Uterus (tissue), 4 donors: ENCODE results near the gene CR1. TPM values are rescaled to one million over a fixed set of nuclear protein-coding genes. Genes with fewer than 3 reads are reported as not detected.
"Not testable (repeated sequence)": the region's sequence is repeated elsewhere in the genome, so short reads cannot be mapped to it uniquely, and the experiment has no call there.

Source experiments
- DNase-seq, 2 donors: peaks; one replicate each; pipeline ENCODE4 v3.0.0-alpha.2; 2019 to 2020
- H3K27ac ChIP-seq, 2 donors: fragments of 200-600 bp; sonication (generic); 1 replicate in 1 of 2; 2 replicates in 1 of 2; pipeline ENCODE4 v1.5.1; 2016 to 2018
- H3K27me3 ChIP-seq, 2 donors: fragments of 200-600 bp; sonication (generic); one replicate each; pipeline ENCODE4 v1.5.1; 2018 to 2019; ENCODE audit warnings: control low read depth in 1 of 2
- H3K36me3 ChIP-seq, 2 donors: fragments of 200-600 bp; sonication (generic); one replicate each; pipeline ENCODE4 v1.5.1; 2019; ENCODE audit warnings: control low read depth in 1 of 2
- H3K4me1 ChIP-seq, 2 donors: fragments of 200-600 bp; sonication (generic); one replicate each; pipeline ENCODE4 v1.5.1; 2018 to 2019; ENCODE audit warnings: control low read depth in 1 of 2
- H3K4me3 ChIP-seq, 2 donors: fragments of 200-600 bp; sonication (generic); 1 replicate in 1 of 2; 2 replicates in 1 of 2; pipeline ENCODE4 v1.5.1; 2018 to 2019; ENCODE audit warnings: mild to moderate bottlenecking in 1 of 2
- H3K9me3 ChIP-seq, 2 donors: fragments of 200-600 bp; sonication (generic); one replicate each; pipeline ENCODE4 v1.5.1; 2019; ENCODE audit warnings: control low read depth in 1 of 2
- POLR2A ChIP-seq, 2 donors: fragments of 450-650 bp; IDR thresholded peaks; one replicate each; pipeline ENCODE4 v1.6.1; 2016; ENCODE audit warnings: antibody characterized with exemption in 2 of 2, mild to moderate bottlenecking in 1 of 2, moderate library complexity in 1 of 2
- intact Hi-C: fragments of 100-400 bp; cut with DNase I; formaldehyde crosslinking; loops from one replicate; pipeline ENCODE4 v1.15.1; 2023; ENCODE audit warnings: low total_unique reads
- total RNA-seq, 4 donors: library from RNA; depleted of rRNA in 3 of 4; stranded (reverse); fragments of >200 nt in 3 of 4; gene quantifications; one replicate each; pipeline versions ENCODE4 v1.1.0 to v1.2.4, GENCODE V29; 2014 to 2023
- TF ChIP-seq, protein P1 (sequence below), 4 experiments: fragments of 200-600 bp in 2 of 4; fragments of 450-650 bp in 2 of 4; sonication (generic) in 2 of 4; IDR thresholded peaks; one replicate each; pipeline ENCODE4 v1.5.1; 2016 to 2019; ENCODE audit warnings: antibody characterized with exemption in 4 of 4, mild to moderate bottlenecking in 2 of 4, moderate library complexity in 1 of 4
- donor health status: DM: yes; HTN: yes; CAD: no.

The CR1 gene
- total RNA-seq, 4 donors from 2014 or later: 1.8 to 3.7 (median 2.5) TPM

DNA sequence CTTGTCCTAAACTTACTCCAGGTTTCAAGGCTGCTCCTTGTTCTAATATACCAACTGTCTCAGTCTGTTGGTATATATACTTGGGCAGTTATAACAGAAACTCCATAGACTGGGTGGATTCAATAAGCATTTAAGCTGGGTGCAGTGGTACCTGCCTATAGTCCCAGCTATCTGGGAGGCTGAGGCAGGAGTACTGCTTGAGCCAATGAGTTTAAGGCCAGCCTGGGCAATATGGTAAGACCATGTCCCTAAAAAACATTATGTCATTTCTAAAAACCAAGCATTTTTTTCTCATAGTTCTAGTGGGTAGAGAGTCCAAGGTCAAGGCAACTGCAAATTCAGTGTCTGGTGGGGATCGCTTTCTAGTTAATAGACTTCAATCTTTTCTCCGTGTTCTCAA is 131.5 kb downstream of the CR1 start:
- H3K4me3 ChIP-seq: no peak overlapping the region
- intact Hi-C loops: no loop called here
- no peak for DNase-seq
- H3K27ac ChIP-seq: no peak overlapping the region
- TF ChIP-seq POLR2A (IDR thresholded peaks at IDR 0.05): no peak
- TF ChIP-seq, protein P1, sequence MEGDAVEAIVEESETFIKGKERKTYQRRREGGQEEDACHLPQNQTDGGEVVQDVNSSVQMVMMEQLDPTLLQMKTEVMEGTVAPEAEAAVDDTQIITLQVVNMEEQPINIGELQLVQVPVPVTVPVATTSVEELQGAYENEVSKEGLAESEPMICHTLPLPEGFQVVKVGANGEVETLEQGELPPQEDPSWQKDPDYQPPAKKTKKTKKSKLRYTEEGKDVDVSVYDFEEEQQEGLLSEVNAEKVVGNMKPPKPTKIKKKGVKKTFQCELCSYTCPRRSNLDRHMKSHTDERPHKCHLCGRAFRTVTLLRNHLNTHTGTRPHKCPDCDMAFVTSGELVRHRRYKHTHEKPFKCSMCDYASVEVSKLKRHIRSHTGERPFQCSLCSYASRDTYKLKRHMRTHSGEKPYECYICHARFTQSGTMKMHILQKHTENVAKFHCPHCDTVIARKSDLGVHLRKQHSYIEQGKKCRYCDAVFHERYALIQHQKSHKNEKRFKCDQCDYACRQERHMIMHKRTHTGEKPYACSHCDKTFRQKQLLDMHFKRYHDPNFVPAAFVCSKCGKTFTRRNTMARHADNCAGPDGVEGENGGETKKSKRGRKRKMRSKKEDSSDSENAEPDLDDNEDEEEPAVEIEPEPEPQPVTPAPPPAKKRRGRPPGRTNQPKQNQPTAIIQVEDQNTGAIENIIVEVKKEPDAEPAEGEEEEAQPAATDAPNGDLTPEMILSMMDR (IDR thresholded peaks at IDR 0.05): no peak
- H3K36me3 ChIP-seq: no peaks in the 10 kb centered on the region
- H3K4me1 ChIP-seq: no peaks in the 10 kb centered on the region
- no peaks in the 10 kb centered on the region for H3K27me3 ChIP-seq
- H3K9me3 ChIP-seq: no peaks in the 10 kb centered on the region

DNA sequence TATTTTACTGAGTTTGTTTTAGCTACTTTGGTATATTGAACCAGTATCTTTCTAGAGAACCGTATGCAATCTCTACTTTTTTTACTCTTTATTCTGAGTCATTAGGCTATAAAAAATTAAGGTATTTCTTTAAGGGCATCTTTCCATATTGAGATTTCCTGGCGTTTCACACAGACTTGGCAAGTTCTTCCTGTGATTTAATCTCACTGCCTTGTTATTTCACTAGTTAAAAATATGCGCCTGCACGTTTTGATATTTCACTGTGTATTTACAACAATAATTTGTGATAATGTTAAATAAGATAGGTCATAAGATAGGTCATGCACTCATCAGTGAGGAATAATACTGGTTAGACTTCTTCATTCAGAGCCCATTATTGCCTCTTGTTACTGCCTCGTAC is 132.8 kb downstream of the CR1 start:
- no peak for DNase-seq

DNA sequence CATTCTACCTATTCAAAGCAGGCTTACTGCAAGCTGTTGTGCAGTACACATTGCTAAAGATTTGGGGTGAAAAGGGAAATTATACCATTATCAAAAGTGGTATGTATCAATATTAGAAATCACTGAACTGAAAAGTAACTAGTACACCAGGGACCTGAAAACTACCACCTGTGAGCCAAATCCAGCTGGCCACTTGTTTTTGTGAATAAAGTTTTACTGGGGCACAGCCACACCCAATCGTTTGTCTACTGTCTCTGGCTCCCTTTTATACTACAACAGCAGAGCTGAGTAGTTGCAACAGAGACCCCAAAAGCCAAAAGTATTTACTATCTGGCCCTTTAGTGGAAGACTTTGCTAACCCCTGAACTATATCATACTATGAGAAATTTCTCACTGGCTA is 135.2 kb downstream of the CR1 start:
- no peak overlapping the region for H3K4me3 ChIP-seq
- intact Hi-C loops: no loop called here
- H3K27ac ChIP-seq: no peak overlapping the region
- no peaks in the 10 kb centered on the region for H3K36me3 ChIP-seq
- H3K27me3 ChIP-seq: no peaks in the 10 kb centered on the region
- TF ChIP-seq, protein P1 (IDR thresholded peaks at IDR 0.05): no peak
- no peak for TF ChIP-seq POLR2A (IDR thresholded peaks at IDR 0.05)
- H3K9me3 ChIP-seq: no peaks in the 10 kb centered on the region
- no peak for DNase-seq
- no peaks in the 10 kb centered on the region for H3K4me1 ChIP-seq

More for the DNA sequence above, 132.8 kb downstream of the CR1 start:
- Histone ChIP-seq H3K4me3 (no peak overlapping the region), H3K9me3 (no peaks in the 10 kb centered on the region), H3K36me3 (no peaks in the 10 kb centered on the region), H3K27me3 (no peaks in the 10 kb centered on the region), H3K4me1 (no peaks in the 10 kb centered on the region), H3K27ac (no peak overlapping the region)
- intact Hi-C loops: no loop called here
- TF ChIP-seq POLR2A (IDR thresholded peaks at IDR 0.05): no peak
- TF ChIP-seq, protein P1 (IDR thresholded peaks at IDR 0.05): no peak

DNA sequence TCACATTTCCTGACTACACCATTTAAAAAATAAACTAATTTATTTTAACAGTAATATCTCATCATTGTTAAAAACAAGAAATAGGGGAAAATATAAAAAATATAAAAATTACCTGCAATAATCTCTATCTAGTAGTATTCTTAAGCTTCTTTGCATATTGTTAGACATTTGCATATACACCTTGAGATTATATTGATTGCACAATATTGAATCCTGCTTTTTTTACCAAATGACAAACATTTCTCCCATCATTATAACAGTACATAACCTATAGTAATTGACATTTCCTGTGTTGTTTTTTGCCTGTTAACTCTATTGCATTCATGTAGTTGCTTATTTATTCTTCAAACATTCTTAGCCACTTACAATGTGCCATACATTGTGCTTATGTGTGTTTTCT is 137.3 kb downstream of the CR1 start:
- H3K4me1 ChIP-seq: no peaks in the 10 kb centered on the region
- no peak overlapping the region for H3K27ac ChIP-seq
- intact Hi-C loops: no loop called here

DNA sequence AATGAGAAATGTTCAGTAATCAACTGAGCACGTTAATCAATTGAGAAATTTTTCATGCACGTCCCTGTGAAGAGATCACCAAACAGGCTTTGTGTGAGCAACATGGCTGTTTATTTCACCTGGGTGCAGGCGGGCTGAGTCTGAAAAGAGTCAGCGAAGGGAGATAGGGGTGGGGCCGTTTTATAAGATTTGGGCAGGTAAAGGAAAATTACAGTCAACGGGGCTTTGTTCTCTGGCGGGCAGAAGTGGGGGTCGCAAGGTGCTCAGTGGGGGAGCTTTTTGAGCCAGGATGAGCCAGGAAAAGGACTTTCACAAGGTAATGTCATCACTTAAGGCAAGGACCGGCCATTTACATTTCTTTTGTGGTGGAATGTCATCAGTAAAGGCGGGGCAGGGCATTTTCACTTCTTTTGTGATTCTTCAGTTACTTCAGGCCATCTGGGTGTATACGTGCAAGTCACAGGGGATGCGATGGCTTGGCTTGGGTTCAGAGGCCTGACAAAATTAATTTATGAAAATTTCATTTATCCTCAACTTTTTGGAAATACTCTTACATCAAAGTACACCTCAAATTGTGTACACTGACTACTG is 137.8 kb downstream of the CR1 start:
- H3K4me1 ChIP-seq, H3K36me3 ChIP-seq, intact Hi-C loops, H3K4me3 ChIP-seq, H3K27me3 ChIP-seq, DNase-seq, H3K9me3 ChIP-seq, H3K27ac ChIP-seq: not testable (repeated sequence)

More for the DNA sequence above, 137.3 kb downstream of the CR1 start:
- Histone ChIP-seq H3K36me3 (no peaks in the 10 kb centered on the region), H3K9me3 (no peaks in the 10 kb centered on the region), H3K27me3 (no peaks in the 10 kb centered on the region), H3K4me3 (no peak overlapping the region)
- TF ChIP-seq, protein P1 (IDR thresholded peaks at IDR 0.05): no peak
- no peak for TF ChIP-seq POLR2A (IDR thresholded peaks at IDR 0.05)
- no peak for DNase-seq

DNA sequence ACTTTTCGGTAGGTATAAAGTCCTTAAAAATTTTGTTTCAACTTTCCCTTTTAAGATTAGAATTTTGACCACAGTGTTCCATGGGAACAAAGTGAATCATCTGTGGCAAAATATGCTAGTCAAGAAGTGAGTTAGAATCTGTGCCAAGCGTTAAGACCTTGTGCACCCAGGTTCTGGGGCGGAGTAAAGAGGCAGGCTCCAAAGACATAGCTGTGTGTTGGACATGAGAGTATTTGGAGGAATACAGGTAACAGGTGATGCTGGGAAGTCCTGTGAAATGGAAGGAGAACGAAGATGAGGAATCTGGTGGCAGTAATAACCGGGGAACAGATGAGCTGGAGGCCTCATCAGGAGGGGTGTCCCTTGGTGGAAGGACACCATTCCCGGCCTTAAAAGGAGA is 138.3 kb downstream of the CR1 start:
- DNase-seq, H3K27me3 ChIP-seq, H3K27ac ChIP-seq, H3K9me3 ChIP-seq, H3K36me3 ChIP-seq, H3K4me3 ChIP-seq, intact Hi-C loops, H3K4me1 ChIP-seq: not testable (repeated sequence)

DNA sequence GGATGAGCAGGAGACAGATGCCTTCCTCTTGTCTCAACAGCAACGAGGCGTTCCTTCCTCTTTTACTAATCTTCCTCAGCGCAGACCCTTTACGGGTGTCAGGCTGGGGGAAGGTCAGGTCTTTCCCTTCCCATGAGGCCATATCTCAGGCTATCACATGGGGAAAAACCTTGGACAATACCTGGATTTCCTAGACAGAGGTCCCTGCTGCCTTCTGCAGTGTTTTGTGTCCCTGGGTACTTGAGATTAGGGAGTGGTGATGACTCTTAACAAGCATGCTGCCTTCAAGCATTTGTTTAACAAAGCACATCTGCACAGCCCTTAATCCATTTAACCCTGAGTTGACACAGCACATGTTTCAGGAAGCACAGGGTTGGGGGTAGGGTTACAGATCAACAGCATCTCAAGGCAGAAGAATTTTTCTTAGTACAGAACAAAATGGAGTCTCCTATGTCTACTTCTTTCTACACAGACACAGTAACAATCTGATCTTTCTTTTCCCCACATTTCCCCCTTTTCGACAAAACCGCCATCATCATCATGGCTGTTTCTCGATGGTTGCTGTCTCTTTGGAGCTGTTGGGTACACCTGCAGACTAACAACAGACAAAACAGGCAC is 139.7 kb downstream of the CR1 start:
- H3K4me3 ChIP-seq, H3K9me3 ChIP-seq, intact Hi-C loops, H3K36me3 ChIP-seq, H3K4me1 ChIP-seq, H3K27ac ChIP-seq, DNase-seq, H3K27me3 ChIP-seq: not testable (repeated sequence)

DNA sequence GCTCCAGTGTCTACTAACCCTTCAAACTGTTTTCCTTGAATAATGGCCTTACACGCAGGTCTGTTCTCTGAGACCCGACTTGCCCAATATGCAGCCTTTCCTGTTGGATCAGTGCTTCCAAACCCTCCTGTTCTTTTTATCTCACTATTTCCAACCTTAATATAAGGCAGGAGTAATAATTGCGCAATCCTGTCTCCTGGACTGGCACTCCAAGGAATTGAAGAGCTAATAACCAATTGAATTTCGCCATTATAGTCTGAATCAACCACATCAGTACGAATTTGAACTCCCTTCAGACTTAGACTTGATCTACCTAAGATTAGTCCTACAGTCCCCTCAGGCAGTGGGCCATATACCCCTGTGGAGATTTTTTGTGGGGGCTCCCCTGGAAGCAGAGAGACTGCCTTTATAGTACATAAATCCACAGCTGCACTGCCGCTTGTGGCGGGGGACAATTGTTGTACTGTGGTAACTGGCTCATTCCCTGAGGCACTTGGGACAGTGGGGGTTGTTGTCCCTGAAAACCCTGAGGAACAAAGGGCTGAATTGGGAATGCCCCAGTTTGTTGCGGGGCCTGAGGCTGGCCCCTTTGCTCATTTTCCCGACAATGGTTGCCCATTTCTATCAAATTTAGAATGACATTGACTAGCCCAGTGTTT is 142.7 kb downstream of the CR1 start:
- peaks cover 0 to 11% of the 10 kb centered on the region in 2 donors for H3K27me3 ChIP-seq
- H3K36me3 ChIP-seq, H3K4me1 ChIP-seq, intact Hi-C loops, H3K4me3 ChIP-seq, DNase-seq, H3K27ac ChIP-seq, H3K9me3 ChIP-seq: not testable (repeated sequence)

DNA sequence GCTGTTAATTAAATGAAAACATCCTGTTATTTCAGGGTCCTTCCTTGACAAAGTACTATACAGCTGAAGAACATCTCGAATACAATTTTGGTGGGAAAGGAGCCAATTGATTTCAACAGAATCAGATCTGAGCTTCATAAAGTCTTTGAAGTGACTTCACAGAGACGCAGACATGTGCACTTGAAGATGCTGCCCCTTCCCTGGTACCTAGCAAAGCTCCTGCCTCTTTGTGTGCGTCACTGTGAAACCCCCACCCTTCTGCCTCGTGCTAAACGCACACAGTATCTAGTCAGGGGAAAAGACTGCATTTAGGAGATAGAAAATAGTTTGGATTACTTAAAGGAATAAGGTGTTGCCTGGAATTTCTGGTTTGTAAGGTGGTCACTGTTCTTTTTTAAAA is 143.4 kb downstream of the CR1 start:
- H3K4me3 ChIP-seq, DNase-seq, H3K9me3 ChIP-seq, H3K36me3 ChIP-seq, intact Hi-C loops, H3K4me1 ChIP-seq, H3K27ac ChIP-seq: not testable (repeated sequence)
- H3K27me3 ChIP-seq: peaks cover 0 to 11% of the 10 kb centered on the region in 2 donors
